GM21723 (cell line): Measurements from ENCODE around the gene CTCFL.

Source experiments
- ATAC-seq: cut with Tn5 transposase; IDR thresholded peaks from one replicate; pipeline ENCODE4 v1.9.1; 2021; ENCODE audit warnings: mild to moderate bottlenecking, moderate library complexity; ENCODE audit not compliant: unreplicated experiment

CTCFL gene, protein sequence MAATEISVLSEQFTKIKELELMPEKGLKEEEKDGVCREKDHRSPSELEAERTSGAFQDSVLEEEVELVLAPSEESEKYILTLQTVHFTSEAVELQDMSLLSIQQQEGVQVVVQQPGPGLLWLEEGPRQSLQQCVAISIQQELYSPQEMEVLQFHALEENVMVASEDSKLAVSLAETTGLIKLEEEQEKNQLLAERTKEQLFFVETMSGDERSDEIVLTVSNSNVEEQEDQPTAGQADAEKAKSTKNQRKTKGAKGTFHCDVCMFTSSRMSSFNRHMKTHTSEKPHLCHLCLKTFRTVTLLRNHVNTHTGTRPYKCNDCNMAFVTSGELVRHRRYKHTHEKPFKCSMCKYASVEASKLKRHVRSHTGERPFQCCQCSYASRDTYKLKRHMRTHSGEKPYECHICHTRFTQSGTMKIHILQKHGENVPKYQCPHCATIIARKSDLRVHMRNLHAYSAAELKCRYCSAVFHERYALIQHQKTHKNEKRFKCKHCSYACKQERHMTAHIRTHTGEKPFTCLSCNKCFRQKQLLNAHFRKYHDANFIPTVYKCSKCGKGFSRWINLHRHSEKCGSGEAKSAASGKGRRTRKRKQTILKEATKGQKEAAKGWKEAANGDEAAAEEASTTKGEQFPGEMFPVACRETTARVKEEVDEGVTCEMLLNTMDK

DNA sequence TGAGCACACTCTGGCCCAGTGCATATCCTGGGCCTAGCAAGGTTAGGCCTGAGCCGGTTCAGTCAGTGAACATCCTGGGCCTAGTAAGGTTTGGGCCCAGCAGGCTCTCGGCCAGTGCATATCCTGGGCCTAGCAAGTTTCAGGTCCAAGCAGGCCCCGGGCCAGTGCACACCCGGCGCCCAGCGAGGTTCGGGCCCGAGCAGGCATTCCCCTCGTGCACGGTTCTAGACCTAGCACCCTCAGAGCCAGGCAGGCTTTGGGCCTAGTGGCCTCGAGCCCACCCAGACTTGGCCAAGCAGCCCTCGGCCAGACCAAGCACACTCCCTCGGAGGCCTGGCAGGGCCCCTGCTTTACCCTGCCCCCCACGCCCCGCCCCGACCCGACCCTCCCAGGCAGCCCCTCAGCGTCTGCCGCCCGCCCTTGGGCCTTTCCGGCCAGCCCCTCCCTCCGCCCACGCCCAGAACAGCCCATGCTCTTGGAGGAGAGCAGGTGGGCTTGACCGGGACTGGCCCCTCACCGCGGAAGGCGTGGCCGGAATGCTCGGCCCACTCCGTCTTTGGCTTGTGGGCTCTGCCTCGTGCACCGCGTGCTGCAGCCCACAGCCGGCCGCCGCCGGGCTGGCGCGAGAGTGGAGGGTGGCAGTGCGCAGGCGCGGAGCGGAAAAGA is at the start of gene CTCFL:
Gene CTCFL, minus strand, starts transcription at position 630 of the 666 bp plus-strand sequence. CDS start 935 bp downstream, outside the sequence.
- no peak for ATAC-seq

DNA sequence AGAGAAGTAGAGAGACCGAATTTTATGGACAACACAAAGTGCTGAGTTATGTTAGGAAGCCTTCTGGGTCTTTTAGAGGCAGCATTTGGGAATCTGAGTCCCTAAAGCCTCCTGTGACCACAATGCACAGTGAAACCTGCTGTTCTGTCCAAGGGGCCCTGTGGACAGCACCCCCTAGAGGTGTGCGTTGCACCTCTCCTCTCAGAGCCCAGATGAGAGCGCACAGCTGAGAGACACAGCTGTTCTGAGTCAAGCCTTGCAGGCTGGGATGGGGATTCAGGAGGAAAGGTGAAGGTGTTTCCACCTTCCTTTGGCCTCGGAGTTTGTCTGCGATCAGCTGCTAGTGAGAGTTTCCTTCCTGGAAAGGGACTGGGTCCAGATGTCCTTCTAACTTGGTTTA is 49.0 kb upstream of the CTCFL start:
- no peak for ATAC-seq

DNA sequence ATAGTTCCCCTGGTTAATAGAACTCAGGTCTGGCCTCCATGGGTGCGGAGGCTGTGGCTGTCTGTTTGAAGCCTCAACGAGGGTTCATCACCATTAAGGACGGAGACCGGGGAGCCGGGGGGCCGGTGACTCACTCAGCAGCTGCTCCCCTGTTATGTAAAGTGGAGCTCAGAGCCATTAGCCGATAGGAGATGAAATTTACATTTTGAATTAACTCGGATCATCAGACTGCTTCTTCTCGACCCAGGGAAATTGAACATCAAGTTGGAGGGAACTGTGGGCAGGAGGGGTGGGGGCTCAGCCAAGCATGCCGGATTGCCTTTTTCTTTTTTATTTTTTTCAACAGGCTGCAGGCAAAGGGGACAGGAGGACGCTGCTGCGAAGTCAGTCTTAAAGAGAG is 48.3 kb upstream of the CTCFL start:
- ATAC-seq = no peak

DNA sequence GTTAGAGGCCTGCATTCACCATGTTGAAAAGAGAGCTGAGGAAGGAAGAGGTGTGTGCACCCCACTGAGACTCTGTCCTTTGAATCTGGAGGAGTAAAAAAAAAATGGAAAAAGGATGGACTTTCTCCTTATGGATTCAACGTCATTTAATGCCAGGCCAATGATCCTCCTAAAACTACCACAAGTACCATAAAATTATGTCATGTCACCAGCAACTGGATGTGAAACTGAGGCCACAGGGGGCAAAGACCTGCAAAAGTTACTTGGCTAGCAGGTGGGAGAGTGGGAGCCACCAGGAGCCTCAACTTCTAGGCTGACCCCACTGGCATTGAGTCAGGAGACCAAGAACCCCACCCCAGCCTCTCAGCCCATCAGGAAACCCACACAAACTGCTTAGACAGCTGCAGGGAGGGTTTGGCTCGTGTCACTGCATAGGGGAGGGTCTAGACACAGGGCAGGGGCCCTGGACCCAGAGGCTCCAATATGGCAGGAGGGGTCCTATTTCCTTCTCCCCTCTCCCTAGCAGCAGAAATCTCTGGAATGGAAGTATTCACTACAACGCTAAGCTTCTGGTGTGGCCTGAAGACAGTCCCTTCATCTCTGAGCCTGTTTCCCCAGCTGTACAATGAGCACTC is 47.0 kb upstream of the CTCFL start:
- no peak for ATAC-seq

DNA sequence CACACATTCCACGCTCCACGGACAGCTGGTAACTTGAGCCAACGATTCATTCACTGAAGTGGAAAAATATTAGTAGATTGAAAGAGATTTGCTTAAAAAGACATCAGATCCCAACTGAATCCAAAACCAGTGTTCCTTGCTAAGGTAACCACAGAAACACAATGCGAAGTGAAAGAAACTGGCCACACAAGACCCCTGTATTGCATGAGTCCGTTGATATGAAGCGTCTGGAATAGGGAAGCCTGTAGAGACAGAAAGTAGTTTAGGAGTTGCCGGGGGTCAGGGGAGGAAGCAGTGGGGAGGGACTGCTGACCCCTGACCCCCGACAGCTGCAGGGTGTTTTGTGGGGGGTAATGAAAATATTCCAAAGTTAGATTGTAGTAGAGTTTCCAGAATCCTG is 46.0 kb upstream of the CTCFL start:
- no peak for ATAC-seq

DNA sequence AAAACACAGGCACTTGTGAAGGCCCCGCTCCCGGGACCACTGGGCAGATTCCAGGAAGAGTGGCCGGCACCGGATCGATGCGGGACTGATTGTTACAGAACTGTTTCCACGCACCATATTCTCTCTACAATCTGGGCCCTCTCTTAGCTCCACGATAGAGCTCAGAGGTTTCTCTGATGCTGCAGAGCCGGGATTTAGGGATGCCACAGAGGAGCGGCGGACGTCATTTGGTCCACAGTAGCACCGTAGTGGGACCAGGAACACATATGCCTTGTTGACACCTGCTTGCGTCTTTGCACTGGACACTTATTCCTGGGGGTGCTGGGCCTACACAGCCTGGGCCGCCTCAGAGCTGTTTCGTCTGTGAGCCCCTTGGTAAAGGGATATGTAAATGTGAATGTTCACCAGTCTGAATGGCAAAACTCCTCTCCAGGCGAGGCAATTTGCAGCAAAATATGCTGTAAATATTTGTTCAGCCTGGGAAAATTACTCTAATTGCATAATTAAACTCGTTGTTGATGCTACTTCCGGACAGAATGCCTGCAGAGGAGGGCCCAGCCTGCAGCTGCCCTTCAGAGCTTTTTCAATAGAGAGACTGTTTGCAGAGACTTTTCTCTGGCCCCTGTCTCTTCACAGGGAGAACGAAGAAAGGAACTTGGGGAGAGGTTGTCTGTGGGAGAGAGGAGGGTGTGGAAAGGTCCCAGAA is 45.4 kb upstream of the CTCFL start:
- no peak for ATAC-seq

DNA sequence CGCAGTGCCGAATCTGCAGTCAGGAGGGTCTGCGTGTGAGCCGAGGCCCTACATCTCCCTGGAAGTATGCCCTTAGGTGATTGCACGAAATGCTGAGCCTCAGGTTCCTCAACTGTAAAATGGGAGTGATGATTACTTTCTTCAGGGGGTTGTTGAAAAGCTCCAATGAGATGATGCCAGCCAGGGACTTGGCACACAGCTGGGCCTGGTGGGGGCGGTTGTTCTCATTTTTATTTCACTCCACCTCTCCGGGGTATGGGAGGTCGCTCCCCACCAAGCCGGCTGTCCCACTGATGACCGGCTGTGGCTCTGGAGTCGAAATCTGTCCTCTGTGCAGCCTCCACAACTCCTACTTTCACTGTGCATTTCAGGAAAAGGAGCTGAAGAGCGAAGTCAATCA is 44.0 kb upstream of the CTCFL start:
- ATAC-seq = no peak

DNA sequence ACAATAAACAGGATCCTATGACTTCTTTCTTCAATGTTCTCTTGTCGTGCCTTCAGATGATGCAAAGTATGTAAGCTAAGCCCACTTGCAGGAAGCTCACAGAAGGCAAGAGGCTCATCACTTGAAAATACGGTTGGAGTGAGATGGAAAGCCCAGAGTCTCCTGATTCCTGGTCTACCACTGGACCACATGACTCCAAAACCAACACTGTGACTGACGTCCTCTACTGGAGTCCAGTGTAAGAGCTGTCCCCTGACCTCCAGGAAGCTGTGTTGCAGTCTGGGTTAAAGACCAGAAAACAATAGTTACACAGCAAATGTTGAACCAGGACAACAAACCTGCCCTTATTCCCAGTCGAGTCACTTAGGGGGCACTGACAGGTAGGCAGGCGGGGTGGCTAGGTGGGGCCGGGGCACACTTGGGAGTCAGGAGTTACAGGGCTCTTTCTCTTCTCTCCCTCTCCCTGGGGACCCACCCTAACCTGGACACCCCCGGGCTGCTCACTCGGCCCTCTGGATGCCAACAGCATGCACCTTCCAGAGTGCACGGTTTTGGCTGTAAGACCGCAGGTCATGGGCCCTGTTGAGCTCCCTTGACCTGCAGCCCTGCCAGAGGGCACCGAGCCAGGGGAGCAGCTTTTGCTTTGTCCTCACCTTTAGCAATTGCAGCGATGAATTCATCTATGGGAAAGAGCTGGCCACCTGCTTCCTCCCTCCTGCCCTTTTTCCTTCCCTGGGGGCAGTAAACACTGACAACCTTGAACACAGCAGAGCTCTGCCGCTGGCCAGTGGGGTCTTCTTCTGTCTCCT is 43.4 kb upstream of the CTCFL start:
- no peak for ATAC-seq

DNA sequence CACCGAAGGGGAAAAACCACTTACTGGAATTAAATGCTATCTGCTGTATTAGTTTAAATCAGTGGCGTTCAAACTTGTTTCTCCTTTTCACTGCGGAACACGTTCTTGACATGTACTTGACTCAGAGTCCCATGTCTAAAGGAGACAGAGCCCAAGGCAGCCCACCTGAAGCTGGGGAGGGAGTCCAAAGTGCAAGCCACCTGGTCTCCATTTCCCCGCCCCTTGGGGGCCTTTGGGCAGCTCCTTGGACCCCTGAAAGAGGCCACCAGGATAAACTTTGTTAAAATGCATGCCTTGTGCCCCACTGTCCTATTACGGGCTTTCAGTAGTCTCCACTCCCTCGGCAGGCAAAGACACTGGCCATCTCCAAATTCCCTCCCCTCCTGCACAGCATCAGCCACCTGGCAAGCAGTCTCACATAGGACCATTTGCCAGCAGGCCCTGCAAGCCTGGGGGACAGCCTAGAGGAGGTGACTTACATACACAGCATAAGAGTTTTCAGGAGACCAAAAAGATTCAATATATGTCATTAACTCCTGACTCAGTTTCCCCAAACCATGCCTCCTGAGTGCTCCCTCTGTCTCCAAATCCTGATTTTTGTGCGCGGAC is 42.6 kb upstream of the CTCFL start:
- no peak for ATAC-seq

DNA sequence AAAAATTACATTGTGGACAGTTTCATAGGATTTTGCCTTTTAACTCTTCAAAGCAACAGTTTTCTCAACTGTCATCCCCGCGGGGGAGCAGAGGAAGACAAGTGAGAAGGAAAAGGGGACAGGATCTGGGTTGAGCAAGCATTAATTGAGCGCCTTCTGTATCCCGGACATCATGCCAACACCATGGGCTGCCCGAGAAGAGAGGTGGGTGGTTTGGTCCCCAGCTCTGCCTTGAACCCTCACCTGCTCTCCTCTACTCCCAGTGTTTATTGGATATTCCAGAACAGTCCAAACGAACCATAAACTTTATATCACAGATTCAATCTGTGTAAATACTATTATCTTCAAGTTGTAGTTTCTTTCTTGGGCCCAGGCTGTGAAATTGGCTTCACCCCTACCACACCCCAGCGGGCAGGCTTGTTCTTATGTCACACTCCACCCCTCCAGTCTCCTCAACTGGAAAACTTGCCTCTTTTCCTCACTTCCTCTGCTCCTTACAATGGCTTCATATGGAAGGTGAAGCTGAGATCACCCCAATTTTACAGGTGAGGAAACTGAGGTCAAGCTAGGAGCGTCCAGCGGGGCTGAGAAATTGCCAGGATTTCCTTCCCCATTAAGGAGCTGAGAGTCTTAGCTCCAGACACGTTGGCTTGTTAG is 42.0 kb upstream of the CTCFL start:
- ATAC-seq = no peak

DNA sequence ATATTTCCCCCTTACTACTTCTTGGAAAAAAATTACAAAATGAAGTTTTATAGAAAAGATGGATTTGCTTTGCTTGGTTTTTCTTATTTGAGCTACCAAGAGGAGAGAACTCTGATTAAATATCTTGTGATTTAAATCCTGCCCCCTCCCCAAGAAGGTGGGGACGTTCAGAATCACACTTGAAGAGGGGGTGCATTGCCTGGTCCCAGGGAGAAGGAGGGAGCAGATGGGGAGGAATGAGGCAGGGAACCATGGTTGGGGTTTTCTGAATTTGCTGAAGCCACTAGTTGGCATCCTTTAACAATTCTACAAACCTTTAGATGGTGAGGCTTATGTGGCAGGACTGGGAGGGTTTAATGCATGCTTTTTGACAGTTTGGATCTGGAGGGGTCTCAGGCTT is 41.5 kb upstream of the CTCFL start:
- ATAC-seq = no peak

DNA sequence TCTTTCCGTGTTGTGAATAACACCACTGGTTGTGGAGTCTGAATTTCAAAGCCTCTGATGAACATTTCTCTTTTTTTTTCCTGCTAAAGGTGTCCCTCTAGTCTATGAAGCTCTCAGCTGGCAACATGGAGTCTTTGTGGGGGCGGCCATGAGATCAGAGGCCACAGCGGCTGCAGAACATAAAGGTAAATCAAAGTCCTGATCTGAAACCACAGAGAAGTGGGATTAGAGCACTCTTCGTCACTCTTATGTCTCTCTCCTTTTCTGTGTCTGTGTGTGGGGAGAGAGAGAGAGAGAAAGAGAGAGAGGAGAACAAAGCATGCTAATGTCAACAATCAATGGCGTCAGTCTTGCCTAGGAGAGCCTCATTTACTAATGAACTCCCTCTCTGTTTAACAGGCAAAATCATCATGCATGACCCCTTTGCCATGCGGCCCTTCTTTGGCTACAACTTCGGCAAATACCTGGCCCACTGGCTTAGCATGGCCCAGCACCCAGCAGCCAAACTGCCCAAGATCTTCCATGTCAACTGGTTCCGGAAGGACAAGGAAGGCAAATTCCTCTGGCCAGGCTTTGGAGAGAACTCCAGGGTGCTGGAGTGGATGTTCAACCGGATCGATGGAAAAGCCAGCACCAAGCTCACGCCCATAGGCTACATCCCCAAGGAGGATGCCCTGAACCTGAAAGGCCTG is 40.2 kb upstream of the CTCFL start:
- ATAC-seq = no peak

DNA sequence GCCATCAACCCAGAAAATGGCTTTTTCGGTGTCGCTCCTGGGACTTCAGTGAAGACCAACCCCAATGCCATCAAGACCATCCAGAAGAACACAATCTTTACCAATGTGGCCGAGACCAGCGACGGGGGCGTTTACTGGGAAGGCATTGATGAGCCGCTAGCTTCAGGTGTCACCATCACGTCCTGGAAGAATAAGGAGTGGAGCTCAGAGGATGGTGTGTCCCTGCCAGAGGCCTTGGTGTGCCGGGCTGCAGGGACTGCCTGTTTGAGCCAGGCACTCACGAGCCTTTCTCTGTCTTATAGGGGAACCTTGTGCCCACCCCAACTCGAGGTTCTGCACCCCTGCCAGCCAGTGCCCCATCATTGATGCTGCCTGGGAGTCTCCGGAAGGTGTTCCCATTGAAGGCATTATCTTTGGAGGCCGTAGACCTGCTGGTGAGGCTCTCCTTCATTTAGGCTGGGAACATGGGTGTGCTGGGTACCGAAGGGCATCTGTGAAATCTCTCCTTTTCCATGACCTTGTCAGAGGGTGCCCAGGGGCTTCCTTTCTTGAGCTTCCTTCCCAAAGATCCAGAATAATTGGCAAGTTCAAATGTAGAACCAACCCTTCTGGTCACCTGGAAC is 39.4 kb upstream of the CTCFL start:
- no peak for ATAC-seq

DNA sequence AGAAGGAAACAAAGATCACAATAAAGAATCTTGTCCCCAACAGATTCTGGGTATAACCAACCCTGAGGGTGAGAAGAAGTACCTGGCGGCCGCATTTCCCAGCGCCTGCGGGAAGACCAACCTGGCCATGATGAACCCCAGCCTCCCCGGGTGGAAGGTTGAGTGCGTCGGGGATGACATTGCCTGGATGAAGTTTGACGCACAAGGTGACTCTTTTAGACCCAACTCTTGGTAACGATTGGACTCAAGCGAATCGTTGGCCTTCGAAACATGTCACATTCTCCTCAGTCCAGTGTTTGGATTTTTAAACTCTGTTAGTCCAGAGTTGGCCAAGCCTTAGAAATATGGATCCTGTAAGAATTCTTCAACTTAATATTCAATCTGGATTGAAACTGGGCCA is 38.6 kb upstream of the CTCFL start:
- ATAC-seq = no peak

DNA sequence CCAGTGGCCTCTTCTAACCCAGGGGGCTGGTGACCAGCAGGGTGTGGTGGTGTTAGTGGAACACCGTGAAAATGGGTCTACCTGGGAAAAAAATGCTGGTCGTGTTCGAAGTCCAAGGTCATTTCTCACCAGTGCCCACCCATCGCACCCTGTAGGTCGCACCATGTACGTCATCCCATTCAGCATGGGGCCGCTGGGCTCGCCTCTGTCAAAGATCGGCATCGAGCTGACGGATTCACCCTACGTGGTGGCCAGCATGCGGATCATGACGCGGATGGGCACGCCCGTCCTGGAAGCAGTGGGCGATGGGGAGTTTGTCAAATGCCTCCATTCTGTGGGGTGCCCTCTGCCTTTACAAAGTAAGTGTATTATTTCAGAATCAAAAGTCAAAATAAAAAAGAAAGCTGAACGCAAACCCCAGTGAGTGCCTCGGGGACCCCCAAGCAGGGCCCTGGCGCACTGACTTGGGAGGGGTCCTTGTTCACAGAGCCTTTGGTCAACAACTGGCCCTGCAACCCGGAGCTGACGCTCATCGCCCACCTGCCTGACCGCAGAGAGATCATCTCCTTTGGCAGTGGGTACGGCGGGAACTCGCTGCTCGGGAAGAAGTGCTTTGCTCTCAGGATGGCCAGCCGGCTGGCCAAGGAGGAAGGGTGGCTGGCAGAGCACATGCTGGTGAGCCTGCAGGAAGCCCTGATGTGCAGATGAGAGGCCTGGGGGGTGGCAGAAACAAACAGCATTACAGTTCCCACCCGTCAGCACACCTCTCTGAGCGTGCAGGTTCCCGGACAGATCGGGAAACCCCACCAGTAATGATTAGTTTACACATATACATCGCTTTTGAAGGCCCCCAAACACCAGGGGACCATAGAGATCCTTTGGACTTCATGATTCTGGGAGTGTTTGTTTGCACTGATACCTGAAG is 37.9 kb upstream of the CTCFL start:
- ATAC-seq = no peak

DNA sequence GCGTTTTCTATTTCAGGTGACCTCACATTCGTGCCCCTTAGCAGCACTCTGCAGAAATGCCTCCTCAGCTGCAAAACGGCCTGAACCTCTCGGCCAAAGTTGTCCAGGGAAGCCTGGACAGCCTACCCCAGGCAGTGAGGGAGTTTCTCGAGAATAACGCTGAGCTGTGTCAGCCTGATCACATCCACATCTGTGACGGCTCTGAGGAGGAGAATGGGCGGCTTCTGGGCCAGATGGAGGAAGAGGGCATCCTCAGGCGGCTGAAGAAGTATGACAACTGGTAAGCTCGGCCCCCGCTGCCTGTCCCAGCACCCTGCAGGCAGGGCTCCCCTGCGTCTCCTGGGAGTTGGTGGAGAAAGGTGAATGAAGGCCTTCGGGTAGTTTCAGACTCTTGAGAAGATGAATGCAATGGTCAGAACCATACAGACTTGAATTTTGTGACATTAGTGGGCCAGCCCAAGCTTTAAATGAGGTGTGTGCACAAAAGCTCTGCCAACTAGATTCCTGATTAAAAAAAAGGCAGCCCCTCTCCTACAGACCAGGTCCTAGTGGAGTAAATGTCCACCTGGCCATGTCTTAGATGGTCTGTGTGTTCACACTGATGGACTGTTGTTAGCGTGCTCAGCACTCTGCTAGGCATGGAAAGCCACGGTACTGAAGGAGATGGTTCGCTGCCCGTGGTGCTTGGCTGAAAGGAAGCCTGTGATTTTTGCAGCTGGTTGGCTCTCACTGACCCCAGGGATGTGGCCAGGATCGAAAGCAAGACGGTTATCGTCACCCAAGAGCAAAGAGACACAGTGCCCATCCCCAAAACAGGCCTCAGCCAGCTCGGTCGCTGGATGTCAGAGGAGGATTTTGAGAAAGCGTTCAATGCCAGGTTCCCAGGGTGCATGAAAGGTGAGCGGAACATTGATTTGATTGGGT is 36.7 kb upstream of the CTCFL start:
- no peak for ATAC-seq
